GM18517 (cell line): ENCODE data around the gene HACD1.
A peak's percentile ranks its signal among the peaks of the same experiment; 100 is the strongest.

ENCODE experiments used
- ATAC-seq: cut with Tn5 transposase; IDR thresholded peaks from one replicate; pipeline ENCODE4 v1.9.1; 2021; ENCODE audit warnings: mild to moderate bottlenecking, moderate library complexity; ENCODE audit not compliant: unreplicated experiment

The HACD1 gene

GRCh38 chr10:17617031-17617911, at the start of gene HACD1:
Gene HACD1, minus strand, starts transcription at chr10:17617374. Its CDS starts 35 bp downstream, at chr10:17617339.
- ATAC-seq, result peak; percentile 50

GRCh38 chr10:17665747-17666146, 48.6 kb upstream of the HACD1 start:
- no peak for ATAC-seq

- ATAC-seq, result no peak
These were observed 46.3 kb upstream of the HACD1 start for GRCh38 chr10:17663450-17663849.

GRCh38 chr10:17662193-17663138, 45.3 kb upstream of the HACD1 start:
- ATAC-seq, result no peak

GRCh38 chr10:17661510-17661909, 44.3 kb upstream of the HACD1 start:
- no peak for ATAC-seq

- ATAC-seq, result no peak
These were observed 43.7 kb upstream of the HACD1 start for GRCh38 chr10:17660921-17661320.

GRCh38 chr10:17659365-17659764, 42.2 kb upstream of the HACD1 start:
- no peak for ATAC-seq

GRCh38 chr10:17657103-17657500, 39.9 kb upstream of the HACD1 start:
- ATAC-seq, result no peak

GRCh38 chr10:17655567-17656146, 38.5 kb upstream of the HACD1 start:
- ATAC-seq, result peak; percentile 91

GRCh38 chr10:17655009-17655408, 37.8 kb upstream of the HACD1 start:
- peak; percentile 9 for ATAC-seq

- no peak for ATAC-seq
These were observed 35.4 kb upstream of the HACD1 start for GRCh38 chr10:17652585-17652984.

- ATAC-seq, result no peak
These were observed 34.7 kb upstream of the HACD1 start for GRCh38 chr10:17651896-17652295.

GRCh38 chr10:17650416-17650815, 33.2 kb upstream of the HACD1 start:
- ATAC-seq, result no peak

- no peak for ATAC-seq
These were observed 32.7 kb upstream of the HACD1 start for GRCh38 chr10:17649836-17650235.

GRCh38 chr10:17649052-17649451, 31.9 kb upstream of the HACD1 start:
- no peak for ATAC-seq

- ATAC-seq, result no peak
These were observed 31.3 kb upstream of the HACD1 start for GRCh38 chr10:17648243-17649035.

GRCh38 chr10:17647326-17647725, 30.2 kb upstream of the HACD1 start:
- no peak for ATAC-seq

- no peak for ATAC-seq
These were observed 28.6 kb upstream of the HACD1 start for GRCh38 chr10:17645621-17646345.

GRCh38 chr10:17644485-17644943, 27.3 kb upstream of the HACD1 start:
- ATAC-seq, result peak; percentile 41
